ENCODE results near the gene ITIH3.

The ITIH3 gene

GRCh38 chr3:52827866-52828376 is 33.3 kb downstream of the ITIH3 start:
- DNase-seq (ENCODE audit: low spot score): no peak

- DNase-seq (ENCODE audit: low spot score): no peak
Observed at GRCh38 chr3:52829482-52829881, 34.9 kb downstream of the ITIH3 start.

GRCh38 chr3:52829906-52830463 is 35.4 kb downstream of the ITIH3 start:
- no peak for DNase-seq (ENCODE audit: low spot score)

- DNase-seq (ENCODE audit: low spot score): no peak
Observed at GRCh38 chr3:52830535-52831258, 36.1 kb downstream of the ITIH3 start, which contains the start of gene ITIH4. Gene ITIH4, minus strand, starts transcription at chr3:52830672. Its CDS starts 30 bp downstream, at chr3:52830642.

DNA sequence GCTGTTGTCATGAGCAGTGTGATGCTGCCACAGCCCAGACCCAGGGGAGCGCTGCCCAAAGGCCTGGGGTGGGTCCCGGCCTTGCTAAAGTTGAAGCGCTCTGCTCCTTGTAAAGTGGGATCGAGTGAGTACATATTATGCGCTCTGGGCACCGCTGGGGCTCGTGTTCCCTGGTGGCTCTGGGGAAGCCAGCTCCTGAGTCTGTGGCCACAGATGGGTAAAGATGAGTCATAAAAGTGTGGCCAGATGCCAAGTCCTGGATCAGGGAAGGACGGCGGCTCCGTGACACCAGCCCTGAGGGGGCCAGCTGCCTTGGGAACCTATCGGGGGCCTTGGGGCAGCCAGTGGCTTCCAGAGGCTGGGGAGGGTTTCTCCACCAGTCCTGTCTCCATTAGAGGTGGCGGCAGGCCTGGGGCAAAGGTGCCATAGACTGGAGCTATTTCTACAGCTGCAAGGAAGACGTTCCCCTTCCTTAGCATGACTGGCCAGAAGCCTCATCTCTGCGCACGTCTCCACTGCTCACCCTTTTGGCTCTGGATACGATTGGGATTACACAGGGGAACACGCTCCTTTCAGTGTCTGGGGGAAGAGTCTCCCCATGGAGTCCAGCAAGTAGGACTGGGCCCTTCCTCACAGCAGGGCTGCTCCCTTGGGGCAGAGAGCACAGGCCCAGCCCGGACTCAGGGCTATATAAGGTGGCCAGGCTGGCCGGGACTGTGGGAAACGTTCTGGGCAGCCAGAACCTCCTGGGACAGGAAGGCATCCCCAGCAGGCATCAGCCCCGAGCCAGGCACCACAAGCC is 37.1 kb downstream of the ITIH3 start:
- DNase-seq (ENCODE audit: low spot score): peak; percentile 54

- no peak for DNase-seq (ENCODE audit: low spot score)
Observed at GRCh38 chr3:52833202-52833601, 38.6 kb downstream of the ITIH3 start.

- DNase-seq (ENCODE audit: low spot score): no peak
Observed at GRCh38 chr3:52834871-52835501, 40.4 kb downstream of the ITIH3 start, which contains the start of gene MUSTN1. Gene MUSTN1, minus strand, starts transcription at chr3:52835019. Its CDS starts 71 bp downstream, at chr3:52834948.

DNA sequence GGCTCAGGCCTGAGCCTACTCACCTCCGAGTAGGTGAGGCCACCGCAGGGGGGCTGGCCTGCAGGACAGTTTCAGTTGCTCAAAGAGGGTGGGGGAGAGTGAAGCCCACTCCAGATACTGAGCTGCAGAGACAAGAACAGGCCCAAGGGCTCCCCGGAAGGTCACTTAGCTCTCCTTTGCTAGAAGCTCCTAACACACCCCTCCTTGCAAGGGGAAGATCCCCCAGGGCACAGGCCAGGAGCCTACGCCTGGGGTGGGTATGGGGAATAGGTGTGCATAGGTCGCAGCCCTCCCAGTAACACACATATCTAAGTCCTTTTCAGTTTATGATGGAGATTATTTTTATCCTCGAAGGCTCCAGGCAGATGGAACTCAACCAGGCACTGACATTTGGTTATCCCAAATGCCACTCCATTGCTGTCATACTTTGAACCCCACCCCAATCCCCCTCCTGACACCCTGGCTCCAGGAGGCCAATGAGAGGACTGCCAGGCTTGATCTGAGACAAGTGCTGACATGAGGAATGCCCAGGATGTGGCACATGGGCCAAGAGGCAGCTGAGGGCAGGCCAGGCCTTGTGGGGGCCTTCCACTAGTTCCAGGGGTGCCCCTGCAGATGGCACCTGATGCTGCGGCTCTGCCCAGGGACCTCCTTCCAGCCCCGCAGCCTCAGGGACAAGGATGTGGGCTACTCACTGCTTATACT is 41.3 kb downstream of the ITIH3 start:
- no peak for DNase-seq (ENCODE audit: low spot score)

DNA sequence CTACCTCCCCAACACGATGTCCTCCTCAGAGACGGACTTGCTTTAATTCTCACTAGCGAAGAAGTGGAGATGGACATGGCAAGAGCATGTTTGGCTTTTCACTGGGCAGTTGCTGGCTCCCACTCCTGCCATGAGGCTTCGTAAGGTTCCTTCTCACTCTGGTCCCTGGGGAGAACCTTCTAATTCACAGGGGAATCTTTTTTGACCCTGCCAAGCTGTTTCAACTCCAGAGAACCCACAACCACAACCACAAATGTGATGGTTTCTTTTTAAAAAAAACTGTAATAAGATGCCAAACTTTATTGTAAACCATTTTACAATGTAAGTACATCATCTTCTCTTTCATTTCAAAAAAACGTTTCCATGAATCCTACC is 41.9 kb downstream of the ITIH3 start:
- DNase-seq (ENCODE audit: low spot score): no peak

DNA sequence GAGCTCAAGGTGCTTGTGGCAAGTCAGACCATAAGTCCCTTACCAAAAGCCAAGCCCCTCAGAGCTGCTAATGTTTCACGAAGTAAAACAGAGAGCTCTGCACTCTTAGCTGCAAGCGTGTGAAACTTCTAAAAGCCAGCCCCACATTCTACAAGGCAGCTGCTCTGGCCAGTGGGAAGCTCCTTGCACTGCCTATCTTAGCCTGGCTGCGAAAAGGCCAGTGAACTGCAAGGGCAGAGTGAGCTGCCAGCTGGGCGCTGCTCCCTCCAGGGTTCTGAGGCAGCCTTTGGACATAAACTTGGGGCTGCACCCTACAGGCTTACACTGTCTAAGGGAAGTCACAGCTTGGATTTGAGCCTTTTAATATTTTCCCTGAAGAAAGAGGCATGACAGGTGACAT is 42.4 kb downstream of the ITIH3 start:
- DNase-seq (ENCODE audit: low spot score): no peak

GRCh38 chr3:52838561-52839267 is 44.1 kb downstream of the ITIH3 start:
- DNase-seq (ENCODE audit: low spot score): no peak

- no peak for DNase-seq (ENCODE audit: low spot score)
Observed at GRCh38 chr3:52839268-52839575, 44.6 kb downstream of the ITIH3 start.

DNA sequence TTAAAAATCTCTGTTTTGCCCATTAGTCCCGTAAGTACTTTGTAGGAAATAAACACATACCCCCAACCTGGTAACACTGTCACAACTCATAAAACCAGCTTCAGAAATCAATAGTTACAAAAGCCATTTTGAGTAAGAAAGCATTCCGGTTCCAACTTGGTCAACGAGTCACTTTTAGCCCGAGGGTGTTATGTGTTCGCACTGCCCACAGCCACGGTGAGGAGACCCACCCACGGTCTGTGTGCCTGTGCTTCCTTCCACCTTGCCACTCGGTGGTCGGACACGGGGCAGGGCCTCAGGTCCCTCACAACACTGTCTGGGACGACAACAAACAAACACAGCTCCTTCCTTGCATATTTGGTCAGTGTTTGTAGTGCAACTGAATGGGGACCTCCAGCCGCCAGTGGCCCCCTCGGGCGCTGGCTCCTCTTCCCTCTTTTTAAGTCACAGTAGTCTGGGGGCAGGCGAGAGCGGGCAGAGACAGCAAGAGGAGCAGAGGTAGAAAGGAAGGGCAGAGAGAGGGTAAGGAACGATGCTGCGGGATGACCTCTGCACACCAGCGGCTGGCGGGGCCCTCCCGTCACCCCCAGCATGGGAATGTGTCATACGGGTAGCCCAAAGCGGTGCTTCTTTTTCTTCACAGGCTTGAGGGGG is 45.4 kb downstream of the ITIH3 start:
- no peak for DNase-seq (ENCODE audit: low spot score)

DNA sequence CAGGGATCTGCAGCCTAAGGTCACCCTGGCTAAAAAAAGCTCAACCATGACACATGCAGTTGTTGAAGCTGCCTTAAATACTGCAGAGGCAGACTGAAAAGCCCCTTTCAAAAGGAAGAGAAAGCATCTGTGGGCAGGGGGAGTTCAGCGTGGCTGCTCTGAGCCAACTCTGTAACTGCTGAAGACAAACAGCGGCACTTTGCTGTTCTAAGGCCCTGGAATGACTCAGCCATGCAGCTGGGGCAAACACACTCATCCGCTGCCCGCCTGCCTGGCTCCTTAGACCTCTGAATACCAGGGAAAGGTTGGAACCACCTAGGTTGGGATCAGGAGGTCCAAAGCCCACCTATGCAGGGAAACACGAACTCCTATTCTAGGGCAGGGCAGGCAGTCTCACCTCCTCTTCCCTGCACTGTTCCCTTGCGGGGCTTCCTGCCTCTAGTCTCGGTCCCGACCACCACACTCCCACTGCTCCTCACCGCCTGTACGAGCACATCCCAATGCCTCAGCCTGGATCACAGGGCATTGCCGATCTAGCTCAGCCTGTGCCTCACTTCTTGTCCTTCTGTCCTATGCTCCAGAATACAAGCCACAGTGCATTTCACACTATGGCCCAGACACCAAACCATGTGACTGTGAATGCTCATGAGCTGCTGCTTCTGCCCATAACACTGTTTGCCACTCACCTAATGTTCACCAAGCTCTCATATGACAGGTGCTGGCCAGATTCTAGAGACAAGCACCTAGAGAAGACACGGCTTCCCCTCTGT is 46.8 kb downstream of the ITIH3 start:
- DNase-seq (ENCODE audit: low spot score): no peak

- DNase-seq (ENCODE audit: low spot score): no peak
Observed at GRCh38 chr3:52841981-52842340, 47.4 kb downstream of the ITIH3 start.

DNA sequence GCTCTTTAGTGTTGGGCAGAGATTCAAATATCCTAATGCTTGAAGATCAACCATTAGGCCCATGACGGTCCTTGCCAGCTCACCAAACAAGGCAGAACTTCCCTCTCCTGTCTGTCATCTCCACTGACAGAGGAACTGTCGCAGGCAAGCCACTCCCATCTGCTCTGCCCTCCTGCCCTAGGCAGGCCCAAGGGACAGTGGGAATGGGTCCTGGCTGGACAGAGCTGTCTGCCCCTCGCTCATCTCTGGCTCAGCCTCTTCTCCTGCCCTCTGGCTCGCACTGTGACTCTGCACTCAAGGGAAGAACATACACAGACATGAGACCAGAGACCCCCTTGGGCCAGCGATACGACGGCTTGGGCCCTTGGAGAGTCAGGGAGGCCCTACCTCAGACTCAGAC is 47.8 kb downstream of the ITIH3 start:
- no peak for DNase-seq (ENCODE audit: low spot score)

DNA sequence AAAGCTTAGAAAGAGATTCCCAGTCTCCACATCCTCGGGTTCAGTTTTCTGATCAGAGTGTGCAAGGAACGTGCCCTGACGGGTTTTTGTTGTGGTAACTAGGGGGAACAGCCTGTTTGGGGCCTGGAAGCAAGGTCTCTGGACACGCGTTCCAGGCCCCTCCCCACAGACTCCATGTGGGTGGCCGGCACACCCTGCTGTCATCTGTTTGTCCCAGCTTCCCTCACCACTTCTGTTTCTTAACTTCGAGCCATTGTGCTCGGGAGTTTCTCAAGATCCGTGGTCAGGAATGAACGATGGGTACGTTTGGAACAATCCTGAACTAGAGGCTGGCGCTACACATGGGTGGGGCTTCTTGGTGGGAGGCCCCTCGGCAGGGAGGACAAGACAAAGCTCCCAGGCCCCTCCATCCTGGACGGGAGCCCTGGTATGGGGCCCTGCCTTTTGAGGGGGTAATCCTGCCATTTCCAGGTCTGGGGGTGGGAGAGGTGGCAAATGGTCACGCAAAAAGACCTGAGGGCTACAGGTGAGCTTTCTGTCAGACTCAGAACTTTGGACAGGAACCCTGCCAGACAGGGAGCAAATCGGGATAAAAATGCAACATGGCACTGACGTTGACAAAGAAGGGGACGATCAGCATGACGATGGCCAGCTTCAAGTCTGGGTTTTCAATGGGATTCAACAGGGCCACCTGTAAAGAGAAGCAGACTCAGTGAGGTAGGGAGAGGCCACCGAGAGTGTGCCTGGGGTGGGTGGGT is 48.7 kb downstream of the ITIH3 start:
- no peak for DNase-seq (ENCODE audit: low spot score)

GRCh38 chr3:52843881-52844280 is 49.3 kb downstream of the ITIH3 start:
- no peak for DNase-seq (ENCODE audit: low spot score)

- no peak for DNase-seq (ENCODE audit: low spot score)
Observed at GRCh38 chr3:52844290-52844975, 49.8 kb downstream of the ITIH3 start.
